Liver (tissue), 3 donors: ENCODE measurements around the gene FBXO24.

ENCODE experiments used
- ATF3 ChIP-seq: IDR thresholded peaks from 2 replicates; pipeline ENCODE4 v1.6.1; 2016; ENCODE audit warnings: antibody characterized with exemption
- RAD21 ChIP-seq, 2 donors: IDR thresholded peaks; 2 replicates each; pipeline ENCODE4 v1.6.1; 2016; ENCODE audit warnings: antibody characterized with exemption in 2 of 2, mild to moderate bottlenecking in 2 of 2
- REST ChIP-seq: IDR thresholded peaks from 2 replicates; pipeline ENCODE4 v1.6.1; 2016; ENCODE audit warnings: antibody characterized with exemption, mild to moderate bottlenecking
- SP1 ChIP-seq: IDR thresholded peaks from 2 replicates; pipeline ENCODE4 v1.6.1; 2018; ENCODE audit warnings: antibody characterized with exemption, mild to moderate bottlenecking
- TAF1 ChIP-seq: conservative IDR thresholded peaks from 2 replicates; pipeline ENCODE4 v1.6.1; 2016; ENCODE audit warnings: antibody characterized with exemption, mild to moderate bottlenecking
- YY1 ChIP-seq: IDR thresholded peaks from 2 replicates; pipeline ENCODE4 v1.6.1; 2016; ENCODE audit warnings: antibody characterized with exemption, mild to moderate bottlenecking
- TF ChIP-seq, protein P1 (sequence below): fragments of 150-350 bp; IDR thresholded peaks from 2 replicates; pipeline ENCODE4 v1.5.1; 2017; ENCODE audit warnings: improper control_type of control experiment, low read depth, low read length; ENCODE audit not compliant: missing input control
- TF ChIP-seq, protein P2 (sequence below): IDR thresholded peaks from 2 replicates; pipeline ENCODE4 v1.6.1; 2016; ENCODE audit warnings: antibody characterized with exemption
- donor health status: healthy.
- donor health status: healthy.

DNA sequence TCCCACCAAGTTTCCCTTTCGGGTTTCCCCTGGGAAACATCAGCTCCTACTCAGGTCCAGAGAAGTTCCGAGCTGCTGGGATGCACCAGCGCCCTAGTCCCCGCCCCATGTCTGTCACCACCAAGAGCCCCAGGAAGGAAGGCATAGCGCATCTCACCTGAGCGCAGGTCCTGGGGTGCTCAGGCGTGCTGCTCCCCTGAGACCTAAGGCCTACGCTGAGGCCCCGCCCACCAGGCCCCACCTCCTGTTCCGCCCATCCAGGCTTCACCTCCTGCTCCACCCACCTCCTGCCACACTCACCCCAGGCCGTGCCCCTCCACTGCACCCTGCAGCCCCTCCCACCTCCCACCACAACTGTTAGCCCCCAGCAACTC lies 56.4 kb downstream of the FBXO24 start:
- no peak for TF ChIP-seq SP1
- TF ChIP-seq, protein P1, sequence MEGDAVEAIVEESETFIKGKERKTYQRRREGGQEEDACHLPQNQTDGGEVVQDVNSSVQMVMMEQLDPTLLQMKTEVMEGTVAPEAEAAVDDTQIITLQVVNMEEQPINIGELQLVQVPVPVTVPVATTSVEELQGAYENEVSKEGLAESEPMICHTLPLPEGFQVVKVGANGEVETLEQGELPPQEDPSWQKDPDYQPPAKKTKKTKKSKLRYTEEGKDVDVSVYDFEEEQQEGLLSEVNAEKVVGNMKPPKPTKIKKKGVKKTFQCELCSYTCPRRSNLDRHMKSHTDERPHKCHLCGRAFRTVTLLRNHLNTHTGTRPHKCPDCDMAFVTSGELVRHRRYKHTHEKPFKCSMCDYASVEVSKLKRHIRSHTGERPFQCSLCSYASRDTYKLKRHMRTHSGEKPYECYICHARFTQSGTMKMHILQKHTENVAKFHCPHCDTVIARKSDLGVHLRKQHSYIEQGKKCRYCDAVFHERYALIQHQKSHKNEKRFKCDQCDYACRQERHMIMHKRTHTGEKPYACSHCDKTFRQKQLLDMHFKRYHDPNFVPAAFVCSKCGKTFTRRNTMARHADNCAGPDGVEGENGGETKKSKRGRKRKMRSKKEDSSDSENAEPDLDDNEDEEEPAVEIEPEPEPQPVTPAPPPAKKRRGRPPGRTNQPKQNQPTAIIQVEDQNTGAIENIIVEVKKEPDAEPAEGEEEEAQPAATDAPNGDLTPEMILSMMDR, result no peak
- TF ChIP-seq, protein P2, sequence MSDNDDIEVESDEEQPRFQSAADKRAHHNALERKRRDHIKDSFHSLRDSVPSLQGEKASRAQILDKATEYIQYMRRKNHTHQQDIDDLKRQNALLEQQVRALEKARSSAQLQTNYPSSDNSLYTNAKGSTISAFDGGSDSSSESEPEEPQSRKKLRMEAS, result no peak
- TF ChIP-seq YY1, result no peak
- no peak for TF ChIP-seq TAF1
- no peak for TF ChIP-seq RAD21 (IDR thresholded peaks at IDR 0.05)
- peak; percentile 77 for TF ChIP-seq REST
- TF ChIP-seq ATF3, result no peak
